Stimulated activated CD8-positive, alpha-beta memory T cell treated with anti-CD3 and anti-CD28 coated beads, Interleukin-2, amount 100 ng/mL, for 1 hour (primary cell): ENCODE measurements around the gene PRRT1B.
A peak's percentile ranks its signal among the peaks of the same experiment; 100 is the strongest.
"Not testable (repeated sequence)": the region's sequence is repeated elsewhere in the genome, so short reads cannot be mapped to it uniquely, and the experiment has no call there.

ENCODE experiments used
- DNase-seq, 2 donors: peaks; one replicate each; pipeline ENCODE4 v3.0.0-alpha.2; 2020; ENCODE audit warnings: low read depth in 2 of 2

Gene PRRT1B

DNA sequence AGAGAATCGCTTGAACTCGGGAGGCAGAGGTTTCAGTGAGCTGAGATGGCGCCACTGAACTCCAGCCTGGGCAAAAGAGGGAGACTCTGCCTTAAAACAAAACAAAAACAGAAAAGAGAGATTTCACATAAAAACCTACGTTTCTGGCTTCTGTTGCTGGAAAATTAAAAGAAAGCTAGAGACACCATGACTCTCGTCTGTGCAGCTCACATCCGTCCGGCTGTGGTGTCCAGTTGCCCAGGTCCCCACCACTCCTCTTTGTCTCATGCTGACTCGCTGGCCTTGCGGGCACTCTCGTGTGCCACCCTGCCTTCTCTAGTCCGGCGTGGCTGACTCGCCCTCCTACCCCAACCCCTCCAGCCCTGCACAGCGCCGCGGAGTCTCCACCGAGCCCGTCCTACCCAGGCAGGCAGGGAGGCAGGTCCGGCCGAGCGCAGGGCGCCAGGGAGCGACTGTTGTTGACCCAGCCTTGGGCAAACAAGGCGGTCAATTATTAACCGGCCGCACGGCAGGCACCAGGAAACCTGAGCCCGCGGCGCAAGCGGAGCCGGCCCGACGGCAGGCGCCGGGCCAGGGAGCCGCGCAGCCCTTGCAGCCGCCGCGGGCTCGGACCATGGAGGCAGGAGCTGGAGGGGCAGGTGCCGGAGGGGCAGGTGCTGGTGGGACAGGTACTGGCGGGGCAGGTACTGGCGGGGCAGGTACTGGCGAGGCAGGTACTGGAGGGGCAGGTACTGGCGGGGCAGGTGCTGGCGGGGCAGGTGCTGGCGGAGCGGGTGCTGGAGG is at the start of gene PRRT1B:
TSS of gene PRRT1B (plus strand) at position 521 of the 783 bp plus-strand sequence. CDS start at position 614, 93 bp downstream.
- no peak for DNase-seq

DNA sequence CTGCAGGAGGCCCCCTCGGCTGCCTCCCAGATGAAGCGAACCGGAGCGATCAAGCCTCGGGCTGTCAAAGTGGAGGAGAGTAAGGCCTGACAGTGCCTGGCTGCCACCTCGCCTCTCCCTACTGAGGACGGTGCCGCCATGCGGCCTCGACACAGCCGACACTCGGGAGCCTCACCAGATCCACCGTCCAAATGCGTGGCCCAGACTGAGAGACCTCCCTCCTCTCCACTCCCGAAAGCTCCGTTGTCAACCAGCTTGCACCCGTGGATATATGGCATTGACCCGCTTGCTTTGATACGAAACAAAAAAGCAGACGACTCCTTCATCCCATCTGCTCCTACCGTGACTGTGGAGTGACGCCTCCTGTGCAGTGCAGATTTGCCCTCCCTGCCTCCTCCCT is 49.5 kb upstream of the PRRT1B start:
- DNase-seq = no peak

DNA sequence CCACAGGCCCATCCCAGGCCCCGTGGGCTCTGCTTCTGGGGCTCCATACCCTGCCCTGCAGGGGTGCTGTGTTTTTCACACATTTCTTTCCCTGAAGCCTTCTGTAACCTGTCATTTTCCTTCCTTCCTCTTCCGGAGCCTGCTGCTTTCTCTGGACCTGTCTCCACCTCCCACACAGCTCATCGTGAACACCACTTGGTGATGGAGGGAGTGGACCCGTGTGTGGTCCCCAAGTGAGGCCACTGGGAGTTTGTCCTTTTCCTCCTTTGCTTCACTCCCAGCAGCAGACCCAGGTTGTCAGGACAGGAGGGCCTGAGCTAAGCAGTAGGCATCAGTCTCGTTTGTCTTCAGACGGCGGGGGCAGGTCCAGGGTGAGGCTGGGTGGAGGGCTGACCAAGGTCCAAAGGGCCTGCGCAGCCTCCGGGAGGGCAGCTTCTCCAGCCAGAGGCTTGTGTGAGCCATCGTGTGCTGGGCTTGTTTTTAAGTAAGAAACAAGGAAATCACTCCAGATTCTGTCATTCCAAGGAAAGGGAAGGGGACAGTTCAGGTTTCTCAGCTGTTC is 48.4 kb upstream of the PRRT1B start:
- no peak for DNase-seq

DNA sequence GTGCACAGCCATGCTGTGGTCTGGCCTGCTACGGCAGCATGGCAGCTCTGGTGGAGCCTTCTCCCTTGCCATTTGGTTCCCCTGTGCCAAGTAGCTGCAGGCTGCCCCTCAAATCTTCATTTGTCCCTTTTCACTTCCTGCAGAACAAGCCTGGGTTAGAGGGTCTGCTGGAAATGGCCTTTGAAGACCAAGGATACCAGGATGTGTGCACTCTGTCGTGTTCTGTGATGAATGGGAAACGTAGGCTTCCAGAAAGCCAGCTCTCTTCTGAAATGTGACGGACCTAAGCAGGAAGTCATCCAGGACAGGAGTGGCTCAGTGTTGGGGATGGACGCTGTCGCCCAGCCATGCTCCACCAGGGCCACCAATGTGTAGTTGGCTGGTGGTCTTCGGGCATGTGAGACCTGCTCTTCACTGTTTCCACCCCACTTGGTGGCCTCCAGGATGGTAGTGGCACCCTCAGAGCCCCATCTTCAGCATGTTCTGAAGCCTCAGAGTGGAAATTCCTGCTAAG is 46.0 kb upstream of the PRRT1B start:
- DNase-seq = no peak

DNA sequence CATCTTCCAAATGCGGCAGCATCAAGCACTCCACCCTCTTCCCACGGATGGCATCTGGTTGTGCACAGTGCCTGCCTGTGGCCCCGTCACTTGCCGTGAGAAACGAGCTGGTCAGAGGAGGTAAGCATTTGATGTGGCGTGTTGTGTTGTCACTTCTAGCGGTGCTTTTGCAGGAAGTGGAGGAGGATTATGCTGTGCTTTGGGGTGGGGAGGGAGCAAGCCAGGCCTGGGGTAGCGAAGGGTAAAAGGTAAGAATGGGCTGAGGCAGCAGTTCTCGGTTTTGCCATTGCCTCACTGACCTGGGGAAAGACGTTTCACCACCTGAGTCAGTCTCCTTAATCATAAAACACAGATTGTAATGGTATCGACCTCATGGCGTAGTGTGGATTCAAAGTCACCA is 44.9 kb upstream of the PRRT1B start:
- DNase-seq = peak; percentile 15 to 33

DNA sequence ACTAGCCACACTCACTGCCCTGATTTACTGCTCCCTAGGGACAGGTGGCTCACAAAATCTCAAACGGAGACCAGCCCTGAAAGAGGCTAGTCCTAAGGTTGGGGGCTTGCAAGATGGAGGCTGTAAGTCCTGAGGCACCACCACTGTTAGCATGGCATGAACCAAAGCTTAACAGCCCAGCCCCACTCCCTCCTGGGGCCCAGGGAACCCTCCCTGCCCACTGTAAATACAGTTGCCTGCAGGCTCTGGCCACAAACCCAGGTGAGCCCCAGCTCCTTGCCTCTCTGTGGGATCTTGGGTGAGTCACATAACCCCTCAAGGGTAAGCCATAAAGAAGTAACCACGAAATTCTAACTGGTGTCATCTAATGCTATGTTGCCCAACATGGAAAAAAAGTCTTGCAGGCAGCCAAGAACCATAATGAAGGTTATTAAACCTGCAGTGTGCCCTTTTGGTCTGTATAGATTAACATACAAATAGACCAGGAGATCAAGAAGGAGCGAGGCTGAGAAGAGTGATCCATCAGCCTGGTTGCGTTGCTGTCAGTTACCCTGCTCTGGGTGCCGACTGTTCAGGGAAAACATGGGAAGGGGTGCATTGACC is 44.3 kb upstream of the PRRT1B start:
- peak in 1 of 2 donors; percentile 29 for DNase-seq

DNA sequence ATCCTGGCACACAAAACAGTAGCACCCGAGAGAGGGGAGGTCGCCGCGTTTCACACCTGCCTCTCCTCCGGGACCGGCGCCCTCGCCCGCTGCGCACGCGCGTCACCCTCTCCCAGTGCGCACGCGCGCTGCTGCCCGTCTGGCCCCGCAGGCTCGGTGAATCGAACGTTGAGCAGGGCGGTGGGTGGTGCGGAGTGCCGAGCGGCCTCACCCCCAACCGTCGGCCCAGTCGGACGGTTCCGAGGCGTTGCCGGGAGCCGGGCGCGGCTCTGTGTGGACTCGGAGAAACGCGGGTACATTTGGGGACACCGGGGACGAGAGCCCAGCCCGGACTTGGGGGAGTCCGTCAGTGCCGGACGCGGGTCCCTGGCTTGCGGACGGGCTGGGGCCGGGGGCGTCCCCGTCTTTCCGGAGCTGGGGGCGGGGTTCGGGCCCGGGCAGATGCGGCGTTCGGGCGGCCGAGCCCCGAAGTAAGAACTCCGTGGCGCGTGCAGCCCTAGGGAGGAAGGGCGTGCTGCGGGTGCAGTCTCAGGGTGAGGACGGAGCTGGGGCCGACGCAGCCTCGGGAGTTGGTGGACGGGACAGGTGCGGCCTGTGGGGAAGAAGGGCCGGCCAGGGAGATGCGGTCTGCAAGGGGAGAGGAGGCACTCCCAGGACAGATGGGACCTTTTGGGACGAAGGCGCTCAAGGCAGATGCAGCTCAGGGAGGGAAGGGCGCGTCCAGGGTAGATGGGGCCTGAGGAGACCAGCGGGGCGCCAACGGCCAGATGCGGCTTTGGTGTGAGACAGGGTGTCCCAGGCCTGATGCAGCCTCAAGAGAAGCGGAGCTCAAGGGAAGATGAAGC is 42.3 kb upstream of the PRRT1B start, which contains the start of gene POMT1:
TSS of gene POMT1 (plus strand) at position 138 of the 845 bp plus-strand sequence. CDS start 1,301 bp downstream, outside the sequence.
- peak; percentile 69 to 79 for DNase-seq

DNA sequence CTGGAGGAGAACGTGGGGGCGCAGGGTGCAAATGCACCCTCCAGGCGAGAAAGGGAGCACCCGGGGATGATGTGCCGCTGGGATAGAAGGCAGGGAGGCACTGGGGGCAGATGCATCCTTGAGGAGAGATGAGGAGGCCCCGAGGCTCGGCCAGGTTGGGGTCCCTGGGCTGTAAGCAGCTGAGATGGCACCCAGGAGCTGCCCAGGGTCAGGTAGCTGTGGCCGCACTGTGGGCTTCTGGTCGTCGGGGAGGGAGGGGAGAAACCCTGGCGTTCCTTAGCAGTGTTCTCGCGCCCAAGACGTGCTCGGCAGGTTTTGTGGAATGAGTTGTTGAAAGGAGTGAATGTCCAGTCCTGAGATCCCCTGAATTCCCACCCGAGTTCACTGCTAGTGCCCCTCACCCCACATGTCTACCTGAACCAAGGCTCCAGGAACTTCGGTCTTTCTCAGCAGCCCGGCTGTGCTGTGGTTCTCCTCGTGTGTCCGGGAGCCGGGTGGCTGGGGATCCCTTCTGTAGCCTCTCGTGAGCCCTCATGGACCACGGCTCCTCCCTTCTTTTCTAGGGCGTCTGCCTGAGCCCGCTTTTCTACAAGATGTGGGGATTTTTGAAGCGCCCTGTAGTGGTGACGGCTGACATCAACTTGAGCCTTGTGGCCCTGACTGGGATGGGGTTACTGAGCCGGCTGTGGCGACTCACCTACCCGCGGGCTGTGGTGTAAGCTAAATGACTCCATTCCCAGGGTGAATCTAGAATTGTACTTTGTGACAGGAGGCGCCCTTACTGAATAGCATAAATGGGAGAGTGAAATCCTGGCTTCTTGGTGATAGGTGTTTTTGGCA is 41.5 kb upstream of the PRRT1B start:
- DNase-seq = peak; percentile 8 to 26

DNA sequence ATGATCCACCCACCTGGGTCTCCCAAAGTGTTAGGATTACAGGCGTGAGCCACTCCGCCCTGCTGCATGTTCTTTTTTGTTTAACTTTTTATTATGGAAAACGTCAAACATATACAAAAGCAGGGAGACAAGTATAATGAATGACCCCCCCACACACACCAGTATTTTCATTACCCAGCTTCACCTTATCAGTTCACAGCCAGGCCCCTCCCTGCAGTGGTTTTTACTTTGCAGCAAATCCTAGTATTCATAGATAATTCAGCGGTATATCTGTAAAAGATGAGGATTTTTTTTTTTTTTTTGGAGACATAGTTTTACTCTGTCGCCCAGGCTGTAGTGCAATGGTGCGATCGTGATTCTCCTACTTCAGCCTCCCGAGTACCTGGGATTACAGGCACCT is 40.3 kb upstream of the PRRT1B start:
- DNase-seq = no peak

DNA sequence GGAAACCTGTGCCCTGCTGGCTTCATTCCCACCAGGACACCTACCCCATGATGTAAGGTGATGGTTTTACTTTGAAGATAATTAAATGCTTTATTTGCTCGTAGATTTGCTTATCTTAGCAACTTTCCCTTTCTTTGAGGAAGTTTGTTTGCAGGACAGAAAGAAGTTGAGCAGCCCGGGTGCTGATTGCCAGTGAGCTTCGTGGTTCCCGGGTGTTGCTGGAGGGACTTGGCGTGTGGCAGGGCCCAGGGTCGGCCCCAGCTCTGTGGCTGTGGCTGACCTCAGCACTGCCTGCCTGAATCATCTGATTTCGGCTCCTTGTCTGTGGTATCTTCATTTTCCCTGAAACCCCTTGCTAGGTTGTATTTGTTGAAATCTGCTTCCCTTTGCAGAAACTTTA is 33.9 kb upstream of the PRRT1B start:
- DNase-seq = no peak

DNA sequence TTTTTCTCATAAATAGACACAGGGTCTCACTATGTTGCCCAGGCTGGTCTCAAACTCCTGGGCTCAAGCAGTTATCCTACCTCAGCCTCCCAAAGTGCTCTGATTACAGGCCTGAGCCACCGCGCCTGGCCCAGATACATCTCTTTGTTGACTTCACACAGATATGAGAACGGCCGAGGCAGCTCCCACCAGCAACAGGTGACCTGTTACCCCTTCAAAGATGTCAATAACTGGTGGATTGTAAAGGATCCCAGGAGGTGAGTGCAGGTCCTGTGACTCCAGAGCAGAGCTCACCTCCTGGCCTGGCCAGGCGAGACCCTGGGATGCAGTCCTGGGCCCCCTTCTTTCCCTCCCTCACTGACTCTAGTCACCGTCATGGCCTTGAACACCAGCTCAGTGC is 33.4 kb upstream of the PRRT1B start:
- no peak for DNase-seq

DNA sequence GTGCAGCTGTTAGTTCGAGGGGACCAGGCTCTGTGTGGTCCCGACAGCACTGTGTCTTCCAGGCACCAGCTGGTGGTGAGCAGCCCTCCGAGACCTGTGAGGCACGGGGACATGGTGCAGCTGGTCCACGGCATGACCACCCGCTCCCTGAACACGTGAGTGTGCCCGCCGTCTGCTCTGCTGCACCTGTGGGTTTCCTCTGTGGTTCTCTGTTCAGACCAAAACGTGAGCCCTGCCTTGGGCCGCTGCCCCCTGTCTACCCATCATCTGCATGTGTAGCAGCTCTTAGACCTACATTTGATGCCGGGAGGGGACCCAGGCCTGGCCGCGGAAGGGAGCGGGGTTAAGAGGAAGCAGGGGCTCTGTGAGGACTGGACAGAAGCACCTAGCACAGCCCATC is 32.1 kb upstream of the PRRT1B start:
- no peak for DNase-seq

DNA sequence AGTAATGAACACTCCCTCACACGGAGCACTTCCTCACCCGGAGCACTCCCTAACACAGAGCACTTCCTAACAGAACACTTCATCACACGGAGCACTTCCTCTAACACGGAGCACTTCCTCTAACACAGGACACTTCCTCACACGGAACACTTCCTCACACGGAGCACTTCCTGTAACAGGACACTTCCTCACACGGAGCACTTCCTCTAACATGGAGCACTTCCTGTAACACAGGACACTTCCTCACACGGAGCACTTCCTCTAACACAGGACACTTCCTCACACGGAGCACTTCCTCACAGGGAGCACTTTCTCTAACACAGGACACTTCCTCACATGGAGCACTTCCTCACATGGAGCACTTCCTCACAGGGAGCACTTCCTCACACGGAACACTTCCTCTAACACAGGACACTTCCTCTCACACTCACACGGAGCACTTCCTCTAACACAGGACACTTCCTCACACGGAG is 29.7 kb upstream of the PRRT1B start:
- DNase-seq = not testable (repeated sequence)

DNA sequence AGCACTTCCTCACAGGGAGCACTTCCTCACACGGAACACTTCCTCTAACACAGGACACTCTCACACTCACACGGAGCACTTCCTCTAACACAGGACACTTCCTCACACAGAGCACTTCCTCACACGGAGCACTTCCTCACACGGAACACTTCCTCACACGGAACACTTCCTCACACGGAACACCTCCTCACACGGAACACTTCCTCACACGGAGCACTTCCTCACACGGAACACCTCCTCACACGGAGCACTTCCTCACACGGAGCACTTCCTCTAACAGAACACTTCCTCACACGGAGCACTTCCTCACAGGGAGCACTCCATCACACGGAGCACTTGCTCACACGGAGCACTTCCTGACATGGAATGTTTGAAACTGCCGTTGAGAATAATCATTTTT is 29.2 kb upstream of the PRRT1B start:
- no peak for DNase-seq

DNA sequence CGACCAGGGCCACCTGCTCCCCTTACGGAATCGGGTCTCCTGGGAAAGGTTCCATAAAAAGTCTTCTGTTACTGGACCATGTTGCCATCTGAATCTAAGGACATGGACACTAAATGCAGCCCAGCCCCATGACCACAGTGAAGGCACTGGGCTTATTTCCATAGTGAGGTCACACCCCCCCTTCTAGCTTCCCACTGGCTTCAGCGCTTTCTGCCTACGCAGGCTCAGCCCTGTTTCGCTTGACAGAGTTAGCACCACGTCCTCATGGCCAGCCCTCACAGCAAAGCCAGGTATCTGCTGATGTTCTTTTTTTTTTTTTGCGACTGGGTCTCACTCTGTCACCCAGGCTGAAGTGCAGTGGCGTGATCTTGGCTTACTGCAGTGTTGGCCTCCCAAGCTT is 28.4 kb upstream of the PRRT1B start:
- no peak for DNase-seq

DNA sequence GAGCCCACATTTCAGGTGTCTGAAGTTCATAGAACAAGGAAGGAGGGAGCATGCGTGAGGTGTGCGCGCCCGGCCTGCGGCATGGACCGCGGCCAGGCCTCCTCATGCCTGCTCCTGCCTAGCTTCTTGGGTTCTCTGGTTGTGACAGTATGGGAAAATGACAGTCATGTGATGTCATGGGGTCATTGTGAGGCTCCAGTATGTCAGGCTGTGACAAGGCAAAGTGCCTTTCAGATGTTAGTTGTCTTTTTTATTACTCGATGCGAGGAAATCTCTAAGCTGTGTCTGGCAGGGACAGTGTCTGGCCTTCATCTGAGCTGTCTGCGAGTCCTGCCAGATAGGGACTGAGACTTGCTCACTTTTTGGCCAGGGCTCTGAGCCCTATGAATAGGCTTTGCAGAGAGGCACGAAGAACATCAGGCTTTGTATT is 27.5 kb upstream of the PRRT1B start:
- DNase-seq = no peak

DNA sequence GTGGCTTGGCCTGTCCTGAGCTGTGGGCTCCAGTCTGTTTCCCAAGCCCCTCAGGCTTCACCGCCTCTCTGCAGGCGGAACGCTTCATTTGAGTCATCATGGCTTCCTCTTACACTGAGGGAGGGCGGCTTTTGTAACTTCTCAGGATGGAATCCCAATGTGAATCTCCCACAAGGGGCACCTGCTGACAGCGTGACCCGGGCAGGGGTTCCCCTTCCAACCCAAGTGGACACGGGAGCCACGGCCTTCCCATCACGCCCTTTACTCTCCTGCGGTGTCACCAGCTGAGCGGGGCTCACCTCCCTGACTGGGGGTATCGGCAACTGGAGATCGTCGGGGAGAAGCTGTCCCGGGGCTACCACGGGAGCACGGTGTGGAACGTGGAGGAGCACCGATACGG is 26.8 kb upstream of the PRRT1B start:
- no peak for DNase-seq

DNA sequence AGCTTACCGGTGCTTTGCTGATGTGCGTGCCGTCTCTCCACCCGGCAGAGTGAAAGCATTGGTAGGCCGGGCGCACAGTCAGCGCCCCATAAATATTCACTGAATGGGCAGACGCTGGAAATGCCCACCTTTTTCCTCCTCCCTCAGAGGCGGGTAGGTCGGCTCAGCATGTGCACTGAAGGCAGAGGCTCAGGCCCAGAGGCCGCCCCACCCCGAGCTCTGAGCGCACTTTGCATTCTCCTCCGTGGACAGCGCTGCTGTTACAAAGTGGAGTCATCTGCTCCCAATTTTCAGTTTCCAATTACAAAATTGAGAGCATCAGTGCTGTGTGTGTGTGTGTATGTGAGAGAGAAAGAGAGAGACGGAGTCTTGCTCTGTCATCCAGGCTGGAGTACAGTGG is 24.8 kb upstream of the PRRT1B start:
- DNase-seq = no peak

DNA sequence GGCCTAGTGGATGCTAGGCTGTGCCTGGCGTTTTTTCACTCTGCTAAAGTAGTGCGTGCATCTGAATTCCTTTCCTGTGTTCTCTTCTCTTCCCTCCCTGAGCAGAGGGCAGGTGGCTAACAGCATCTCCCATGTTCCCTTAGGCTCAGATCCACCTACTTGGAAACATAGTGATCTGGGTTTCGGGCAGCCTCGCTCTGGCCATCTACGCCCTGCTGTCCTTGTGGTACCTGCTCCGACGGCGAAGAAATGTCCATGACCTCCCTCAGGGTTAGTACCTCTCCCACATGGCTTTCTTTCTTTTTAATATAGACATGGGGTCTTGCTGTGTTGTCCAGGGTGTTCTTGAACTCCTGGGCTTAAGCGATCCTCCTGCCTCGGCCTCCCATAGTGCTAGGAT is 24.1 kb upstream of the PRRT1B start:
- no peak for DNase-seq

DNA sequence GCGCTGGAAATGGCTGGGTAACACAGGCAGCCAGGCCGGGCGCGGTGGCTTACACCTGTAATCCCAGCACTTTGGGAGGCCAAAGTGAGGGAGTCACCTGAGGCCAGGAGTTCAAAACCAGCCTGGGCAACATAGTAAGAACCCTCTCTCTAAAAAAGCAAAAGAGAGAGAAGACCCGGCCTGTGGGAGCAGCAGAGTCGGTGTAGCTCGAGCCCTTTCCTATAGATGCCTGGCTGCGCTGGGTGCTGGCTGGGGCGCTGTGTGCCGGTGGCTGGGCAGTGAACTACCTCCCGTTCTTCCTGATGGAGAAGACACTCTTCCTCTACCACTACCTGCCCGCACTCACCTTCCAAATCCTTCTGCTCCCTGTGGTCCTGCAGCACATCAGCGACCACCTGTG is 23.5 kb upstream of the PRRT1B start:
- no peak for DNase-seq
